Loucy (cell line): ENCODE data around the gene BARHL1.

Source experiments
- EZH2phosphoT487 ChIP-seq: fragments of 200-600 bp; IDR thresholded peaks from 2 replicates; pipeline ENCODE4 v1.6.1; 2018; ENCODE audit warnings: antibody characterized with exemption, mild to moderate bottlenecking, moderate library complexity, borderline replicate concordance
- TF ChIP-seq, protein P1 (sequence below): fragments of 200-600 bp; sonication (generic); conservative IDR thresholded peaks from 2 replicates; pipeline ENCODE4 v1.5.1; 2014; ENCODE audit warnings: mild to moderate bottlenecking, antibody characterized with exemption, low read length

DNA sequence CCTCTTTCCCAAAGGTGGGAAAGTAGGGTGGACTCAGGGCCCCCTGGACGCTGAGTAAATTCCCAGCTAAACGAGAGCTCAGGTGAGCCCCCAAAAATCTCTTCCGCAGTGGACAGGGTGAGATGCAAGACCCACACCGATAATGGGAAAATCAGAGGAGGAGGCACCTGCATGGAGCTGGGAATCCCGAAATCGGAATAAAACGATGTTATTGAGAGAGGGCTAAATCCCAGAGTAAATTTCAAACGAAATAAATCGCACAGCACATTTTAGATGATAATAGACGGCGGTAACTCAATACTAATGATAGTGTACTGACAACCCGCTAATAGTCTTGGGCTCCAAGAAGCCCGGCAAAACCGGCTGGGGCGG, 3.0 kb upstream of the BARHL1 start:
- TF ChIP-seq, protein P1, sequence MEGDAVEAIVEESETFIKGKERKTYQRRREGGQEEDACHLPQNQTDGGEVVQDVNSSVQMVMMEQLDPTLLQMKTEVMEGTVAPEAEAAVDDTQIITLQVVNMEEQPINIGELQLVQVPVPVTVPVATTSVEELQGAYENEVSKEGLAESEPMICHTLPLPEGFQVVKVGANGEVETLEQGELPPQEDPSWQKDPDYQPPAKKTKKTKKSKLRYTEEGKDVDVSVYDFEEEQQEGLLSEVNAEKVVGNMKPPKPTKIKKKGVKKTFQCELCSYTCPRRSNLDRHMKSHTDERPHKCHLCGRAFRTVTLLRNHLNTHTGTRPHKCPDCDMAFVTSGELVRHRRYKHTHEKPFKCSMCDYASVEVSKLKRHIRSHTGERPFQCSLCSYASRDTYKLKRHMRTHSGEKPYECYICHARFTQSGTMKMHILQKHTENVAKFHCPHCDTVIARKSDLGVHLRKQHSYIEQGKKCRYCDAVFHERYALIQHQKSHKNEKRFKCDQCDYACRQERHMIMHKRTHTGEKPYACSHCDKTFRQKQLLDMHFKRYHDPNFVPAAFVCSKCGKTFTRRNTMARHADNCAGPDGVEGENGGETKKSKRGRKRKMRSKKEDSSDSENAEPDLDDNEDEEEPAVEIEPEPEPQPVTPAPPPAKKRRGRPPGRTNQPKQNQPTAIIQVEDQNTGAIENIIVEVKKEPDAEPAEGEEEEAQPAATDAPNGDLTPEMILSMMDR, result no peak
- TF ChIP-seq EZH2phosphoT487, result no peak
